NCI-H2029 (cell line): ENCODE results near the gene GCNT3.
"Not testable (repeated sequence)": the region's sequence is repeated elsewhere in the genome, so short reads cannot be mapped to it uniquely, and the experiment has no call there.

Source experiments
- DNase-seq: peaks from one replicate; lab custom pipeline; 2025; lab: John Stamatoyannopoulos, UW

Gene GCNT3

GRCh38 chr15:59618406-59618805, 6.8 kb downstream of the GCNT3 start:
- no peak for DNase-seq

- no peak for DNase-seq
Observed at GRCh38 chr15:59622289-59622688, 10.7 kb downstream of the GCNT3 start.

- no peak for DNase-seq
Observed at GRCh38 chr15:59632714-59633113, 21.1 kb downstream of the GCNT3 start.

GRCh38 chr15:59636184-59636583, 24.6 kb downstream of the GCNT3 start:
- no peak for DNase-seq

GRCh38 chr15:59637507-59637906, 25.9 kb downstream of the GCNT3 start:
- DNase-seq = not testable (repeated sequence)

- no peak for DNase-seq
Observed at GRCh38 chr15:59642351-59642750, 30.8 kb downstream of the GCNT3 start.

GRCh38 chr15:59644756-59645155, 33.2 kb downstream of the GCNT3 start:
- DNase-seq = no peak

- DNase-seq = not testable (repeated sequence)
Observed at GRCh38 chr15:59645812-59646211, 34.2 kb downstream of the GCNT3 start.

GRCh38 chr15:59646277-59646676, 34.7 kb downstream of the GCNT3 start:
- no peak for DNase-seq

- DNase-seq = no peak
Observed at GRCh38 chr15:59647085-59647484, 35.5 kb downstream of the GCNT3 start.

- DNase-seq = peak; percentile 4
Observed at GRCh38 chr15:59649603-59650002, 38.0 kb downstream of the GCNT3 start.

- DNase-seq = no peak
Observed at GRCh38 chr15:59654046-59654445, 42.5 kb downstream of the GCNT3 start.

- peak; percentile 78 for DNase-seq
Observed at GRCh38 chr15:59656897-59657634, 45.5 kb downstream of the GCNT3 start, which contains the start of gene GTF2A2. Gene GTF2A2 (minus strand): TSS chr15:59657515. CDS start chr15:59652277, 5,238 bp downstream.

- no peak for DNase-seq
Observed at GRCh38 chr15:59657635-59658125, 46.1 kb downstream of the GCNT3 start.

- DNase-seq = no peak
Observed at GRCh38 chr15:59659366-59659765, 47.8 kb downstream of the GCNT3 start.

GRCh38 chr15:59662260-59662659, 50.7 kb downstream of the GCNT3 start:
- DNase-seq = no peak

GRCh38 chr15:59668556-59668955, 57.0 kb downstream of the GCNT3 start:
- DNase-seq = no peak
